HCT116 (cell line): ENCODE data around the gene POLG.

Source experiments
- CEBPB ChIP-seq: IDR thresholded peaks from 2 replicates; pipeline ENCODE4 v1.6.1; 2012; ENCODE audit warnings: low read depth
- EZH2 ChIP-seq: fragments of 200-600 bp; sonication (generic); IDR thresholded peaks from 2 replicates; pipeline ENCODE4 v1.6.1; 2017; ENCODE audit warnings: antibody characterized with exemption, mixed run types
- EZH2phosphoT487 ChIP-seq: fragments of 200-600 bp; IDR thresholded peaks from 2 replicates; pipeline ENCODE4 v1.6.1; 2018; ENCODE audit warnings: antibody characterized with exemption, borderline replicate concordance
- POLR2A ChIP-seq: IDR thresholded peaks from 2 replicates; pipeline ENCODE4 v1.7.0; 2011; ENCODE audit warnings: borderline replicate concordance; ENCODE audit not compliant: insufficient read depth, insufficient read length; ENCODE audit errors: extremely low read depth
- POLR2AphosphoS5 ChIP-seq: IDR thresholded peaks from 2 replicates; pipeline ENCODE4 v1.6.1; 2011; ENCODE audit warnings: mild to moderate bottlenecking, low read depth, low read length, moderate library complexity
- SRF ChIP-seq: IDR thresholded peaks from 2 replicates; pipeline ENCODE4 v1.6.1; 2012; ENCODE audit warnings: low read depth
- ZFX ChIP-seq: fragments of 450-650 bp; IDR thresholded peaks from 2 replicates; pipeline ENCODE4 v1.6.1; 2017
- ZNF274 ChIP-seq: fragments of 200-500 bp; sonication (Bioruptor generic); IDR thresholded peaks from 2 replicates; pipeline ENCODE4 v1.6.1; 2014; ENCODE audit warnings: mild to moderate bottlenecking, low read depth, low read length, inconsistent platforms
- TF ChIP-seq, protein P1 (sequence below), 3 experiments: fragments of 200-600 bp in 1 of 3; sonication (generic) in 1 of 3; IDR thresholded peaks in 2 of 3; conservative IDR thresholded peaks in 1 of 3; 2 replicates each; pipeline ENCODE4 v1.5.1; 2012 to 2017; ENCODE audit warnings: low read depth in 2 of 3, low read length in 2 of 3, antibody characterized with exemption in 1 of 3, borderline replicate concordance in 1 of 3, control low read depth in 1 of 3, mild to moderate bottlenecking in 1 of 3, mixed read lengths in 1 of 3, mixed run types in 1 of 3, moderate library complexity in 1 of 3; ENCODE audit not compliant: insufficient read depth in 1 of 3
- TF ChIP-seq, protein P2 (sequence below): IDR thresholded peaks from 2 replicates; pipeline ENCODE4 v1.6.1; 2012
- TF ChIP-seq, protein P3 (sequence below): IDR thresholded peaks from 2 replicates; pipeline ENCODE4 v1.6.1; 2011; ENCODE audit warnings: mild to moderate bottlenecking, low read length, moderate library complexity; ENCODE audit not compliant: insufficient replicate concordance; ENCODE audit errors: extremely low read depth

DNA sequence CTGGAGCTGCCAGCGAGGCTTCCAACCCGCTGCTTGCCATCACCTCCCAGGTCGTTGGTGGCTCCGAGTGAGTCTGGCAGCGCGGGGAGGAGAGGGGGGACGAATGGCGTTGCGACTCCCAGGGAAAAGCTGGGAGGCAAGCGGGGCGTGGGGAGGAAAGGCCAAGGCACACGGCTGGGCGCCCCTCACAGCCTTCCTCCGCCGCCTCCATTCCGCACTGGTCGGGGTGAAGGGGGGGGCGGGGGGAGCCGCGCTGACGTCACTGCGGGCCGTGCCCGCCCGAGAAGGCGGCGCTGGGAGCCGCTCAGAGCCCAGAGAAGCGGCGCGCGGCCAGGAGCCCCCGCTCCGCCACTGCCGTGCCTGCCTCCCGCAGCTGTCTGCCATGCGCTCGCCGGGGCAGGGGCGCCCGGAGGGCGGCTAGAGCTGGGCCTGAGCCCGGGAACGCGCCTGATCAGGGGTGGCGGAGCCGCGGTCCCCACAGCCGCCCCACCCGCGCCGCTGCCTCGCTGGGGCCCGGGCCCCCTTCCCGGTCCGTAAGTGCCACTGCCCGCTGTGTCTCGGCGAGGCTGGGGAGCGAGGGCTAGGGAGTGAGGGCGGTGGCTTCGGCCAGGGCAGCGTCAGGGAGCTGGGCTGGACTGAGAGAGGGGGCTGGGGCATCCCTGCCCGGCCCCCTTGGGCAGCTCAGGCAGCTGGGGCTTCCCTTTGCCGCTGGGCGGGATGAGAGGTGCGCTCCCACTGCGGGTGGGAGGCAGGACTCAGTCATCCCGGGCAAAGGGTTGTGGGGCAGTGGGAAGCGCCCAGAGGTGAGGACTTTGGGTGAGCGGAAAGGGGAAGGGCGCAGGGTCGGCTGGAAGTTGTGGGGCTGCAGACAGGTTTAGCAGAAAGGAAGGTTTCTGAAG is 27.8 kb upstream of the POLG start:
- TF ChIP-seq EZH2phosphoT487 = no peak
- TF ChIP-seq, protein P1, sequence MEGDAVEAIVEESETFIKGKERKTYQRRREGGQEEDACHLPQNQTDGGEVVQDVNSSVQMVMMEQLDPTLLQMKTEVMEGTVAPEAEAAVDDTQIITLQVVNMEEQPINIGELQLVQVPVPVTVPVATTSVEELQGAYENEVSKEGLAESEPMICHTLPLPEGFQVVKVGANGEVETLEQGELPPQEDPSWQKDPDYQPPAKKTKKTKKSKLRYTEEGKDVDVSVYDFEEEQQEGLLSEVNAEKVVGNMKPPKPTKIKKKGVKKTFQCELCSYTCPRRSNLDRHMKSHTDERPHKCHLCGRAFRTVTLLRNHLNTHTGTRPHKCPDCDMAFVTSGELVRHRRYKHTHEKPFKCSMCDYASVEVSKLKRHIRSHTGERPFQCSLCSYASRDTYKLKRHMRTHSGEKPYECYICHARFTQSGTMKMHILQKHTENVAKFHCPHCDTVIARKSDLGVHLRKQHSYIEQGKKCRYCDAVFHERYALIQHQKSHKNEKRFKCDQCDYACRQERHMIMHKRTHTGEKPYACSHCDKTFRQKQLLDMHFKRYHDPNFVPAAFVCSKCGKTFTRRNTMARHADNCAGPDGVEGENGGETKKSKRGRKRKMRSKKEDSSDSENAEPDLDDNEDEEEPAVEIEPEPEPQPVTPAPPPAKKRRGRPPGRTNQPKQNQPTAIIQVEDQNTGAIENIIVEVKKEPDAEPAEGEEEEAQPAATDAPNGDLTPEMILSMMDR (IDR thresholded peaks at IDR 0.05 in 2 of 3, conservative IDR thresholded peaks at IDR 0.05 in 1 of 3; ENCODE audit: borderline replicate concordance in 1 of 3, insufficient read depth in 1 of 3, low read depth in 2 of 3, low read length in 2 of 3) = no peak
- no peak for TF ChIP-seq POLR2A
- no peak for TF ChIP-seq POLR2AphosphoS5
- TF ChIP-seq, protein P2, sequence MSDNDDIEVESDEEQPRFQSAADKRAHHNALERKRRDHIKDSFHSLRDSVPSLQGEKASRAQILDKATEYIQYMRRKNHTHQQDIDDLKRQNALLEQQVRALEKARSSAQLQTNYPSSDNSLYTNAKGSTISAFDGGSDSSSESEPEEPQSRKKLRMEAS = no peak
- TF ChIP-seq ZFX = no peak
- TF ChIP-seq ZNF274 = no peak
- no peak for TF ChIP-seq CEBPB
- TF ChIP-seq, protein P3, sequence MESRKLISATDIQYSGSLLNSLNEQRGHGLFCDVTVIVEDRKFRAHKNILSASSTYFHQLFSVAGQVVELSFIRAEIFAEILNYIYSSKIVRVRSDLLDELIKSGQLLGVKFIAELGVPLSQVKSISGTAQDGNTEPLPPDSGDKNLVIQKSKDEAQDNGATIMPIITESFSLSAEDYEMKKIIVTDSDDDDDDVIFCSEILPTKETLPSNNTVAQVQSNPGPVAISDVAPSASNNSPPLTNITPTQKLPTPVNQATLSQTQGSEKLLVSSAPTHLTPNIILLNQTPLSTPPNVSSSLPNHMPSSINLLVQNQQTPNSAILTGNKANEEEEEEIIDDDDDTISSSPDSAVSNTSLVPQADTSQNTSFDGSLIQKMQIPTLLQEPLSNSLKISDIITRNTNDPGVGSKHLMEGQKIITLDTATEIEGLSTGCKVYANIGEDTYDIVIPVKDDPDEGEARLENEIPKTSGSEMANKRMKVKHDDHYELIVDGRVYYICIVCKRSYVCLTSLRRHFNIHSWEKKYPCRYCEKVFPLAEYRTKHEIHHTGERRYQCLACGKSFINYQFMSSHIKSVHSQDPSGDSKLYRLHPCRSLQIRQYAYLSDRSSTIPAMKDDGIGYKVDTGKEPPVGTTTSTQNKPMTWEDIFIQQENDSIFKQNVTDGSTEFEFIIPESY = no peak
- TF ChIP-seq EZH2 = no peak
- no peak for TF ChIP-seq SRF
